IMR-90 (cell line): Measurements from ENCODE around the gene BCL2L11. TPM values are rescaled to one million over a fixed set of nuclear protein-coding genes. Genes with fewer than 3 reads are reported as not detected.

Source experiments
- ATAC-seq: fragments of 200-7000 bp; cut with Tn5 transposase; 2 replicates; pipeline ENCODE4 v1.9.1; 2020; ENCODE audit warnings: low read depth, mild to moderate bottlenecking, moderate library complexity
- BruUV-seq: library from RNA; stranded (reverse); fragments of 400-500 nt; replicated peaks from 2 replicates; lab custom pipeline; 2021; lab: Mats Ljungman, UMichigan
- CTCF ChIA-PET: fragments of 300-600 bp; formaldehyde crosslinking; extraction: SDS; loops from one replicate; lab custom pipeline; 2021; ENCODE audit warnings: antibody characterized with exemption; lab: Yijun Ruan, JAX
- POLR2A ChIA-PET: fragments of 300-600 bp; sonication (Branson Sonifier 250); formaldehyde crosslinking; loops from one replicate; lab custom pipeline; 2022; ENCODE audit warnings: antibody characterized with exemption; ENCODE audit not compliant: unreplicated experiment; lab: Charles Lee
- DNase-seq: peaks from one replicate; pipeline ENCODE4 v3.0.0; 2013
- H2AFZ ChIP-seq: replicated peaks from 2 replicates; pipeline ENCODE3; 2013; ENCODE audit warnings: low read length, mild to moderate bottlenecking; ENCODE audit not compliant: poor library complexity
- H2AK5ac ChIP-seq: 2 replicates; pipeline ENCODE4 v1.6.1; 2013; ENCODE audit warnings: low read depth, low read length, inconsistent platforms
- H2AK9ac ChIP-seq: replicated peaks from 2 replicates; pipeline ENCODE3; 2013; ENCODE audit warnings: mild to moderate bottlenecking, low read depth, low read length, moderate library complexity; ENCODE audit not compliant: poor library complexity
- H2BK120ac ChIP-seq: 2 replicates; pipeline ENCODE4 v1.6.1; 2013; ENCODE audit warnings: low read depth, low read length, inconsistent platforms
- H2BK15ac ChIP-seq: 3 replicates; pipeline ENCODE4 v1.6.1; 2013; ENCODE audit warnings: low read depth, low read length, inconsistent platforms
- H2BK20ac ChIP-seq: 2 replicates; pipeline ENCODE4 v1.6.1; 2013; ENCODE audit warnings: low read depth, mild to moderate bottlenecking, inconsistent platforms, low read length, moderate library complexity
- H2BK5ac ChIP-seq: 2 replicates; pipeline ENCODE4 v1.6.1; 2013; ENCODE audit warnings: mild to moderate bottlenecking, low read depth, low read length, inconsistent platforms; ENCODE audit not compliant: poor library complexity, severe bottlenecking
- H3K14ac ChIP-seq: replicated peaks from 2 replicates; pipeline ENCODE4 v1.6.1; 2013; ENCODE audit warnings: low read depth, low read length, inconsistent platforms
- H3K18ac ChIP-seq: 2 replicates; pipeline ENCODE4 v1.6.1; 2013; ENCODE audit warnings: low read depth, low read length, control low read depth
- H3K23ac ChIP-seq: 2 replicates; pipeline ENCODE4 v1.6.1; 2013; ENCODE audit warnings: low read depth, low read length, inconsistent platforms
- H3K27ac ChIP-seq: 2 replicates; pipeline ENCODE4 v1.5.1; 2013; ENCODE audit warnings: mild to moderate bottlenecking, control low read depth, low read length; ENCODE audit not compliant: insufficient read depth
- H3K27me3 ChIP-seq: 2 replicates; pipeline ENCODE4 v1.6.1; 2013; ENCODE audit warnings: low read length; ENCODE audit not compliant: control insufficient read depth, insufficient read depth
- H3K36me3 ChIP-seq: 2 replicates; pipeline ENCODE4 v1.6.1; 2013; ENCODE audit warnings: low read length, mixed read lengths; ENCODE audit not compliant: control insufficient read depth, insufficient read depth
- H3K4ac ChIP-seq: 2 replicates; pipeline ENCODE4 v1.6.1; 2013; ENCODE audit warnings: low read depth, low read length, inconsistent platforms
- H3K4me1 ChIP-seq: 2 replicates; pipeline ENCODE4 v1.6.1; 2013; ENCODE audit warnings: low read length, mixed read lengths; ENCODE audit not compliant: control insufficient read depth, insufficient read depth
- H3K4me2 ChIP-seq: 2 replicates; pipeline ENCODE4 v1.6.1; 2013; ENCODE audit warnings: low read depth, mild to moderate bottlenecking, control low read depth, low read length, moderate library complexity
- H3K4me3 ChIP-seq: 2 replicates; pipeline ENCODE4 v1.5.1; 2013; ENCODE audit warnings: low read depth, mild to moderate bottlenecking, control low read depth, low read length, moderate library complexity; ENCODE audit not compliant: insufficient read depth
- H3K56ac ChIP-seq: 2 replicates; pipeline ENCODE4 v1.6.1; 2013; ENCODE audit warnings: low read length, inconsistent platforms; ENCODE audit not compliant: insufficient read depth; ENCODE audit errors: extremely low read depth
- H3K79me1 ChIP-seq, 2 experiments: 2 replicates each; pipeline ENCODE4 v1.6.1; 2013; ENCODE audit warnings: low read length in 2 of 2, inconsistent platforms in 1 of 2, low read depth in 1 of 2
- H3K9ac ChIP-seq: 2 replicates; pipeline ENCODE4 v1.6.1; 2013; ENCODE audit warnings: low read depth, low read length, control low read depth
- H3K9me1 ChIP-seq: 2 replicates; pipeline ENCODE4 v1.6.1; 2013; ENCODE audit warnings: low read length, inconsistent platforms; ENCODE audit not compliant: insufficient read depth
- H3K9me3 ChIP-seq: 2 replicates; pipeline ENCODE4 v1.6.1; 2013; ENCODE audit warnings: low read length; ENCODE audit not compliant: control insufficient read depth, insufficient read depth
- H4K20me1 ChIP-seq: 2 replicates; pipeline ENCODE4 v1.6.1; 2013; ENCODE audit warnings: low read length, inconsistent platforms; ENCODE audit not compliant: insufficient read depth
- H4K5ac ChIP-seq: 2 replicates; pipeline ENCODE4 v1.6.1; 2013; ENCODE audit warnings: mild to moderate bottlenecking, low read depth, low read length, control low read depth
- H4K8ac ChIP-seq, 2 experiments: 2 replicates each; pipeline ENCODE4 v1.6.1; 2013; ENCODE audit warnings: low read depth in 2 of 2, low read length in 2 of 2, control low read depth in 1 of 2, inconsistent platforms in 1 of 2
- H4K91ac ChIP-seq: 2 replicates; pipeline ENCODE4 v1.6.1; 2013; ENCODE audit warnings: low read depth, low read length, inconsistent platforms; ENCODE audit not compliant: insufficient read depth
- BHLHE40 ChIP-seq: fragments of 150-350 bp; IDR thresholded peaks from 2 replicates; pipeline ENCODE4 v1.6.1; 2016; ENCODE audit warnings: mild to moderate bottlenecking, low read depth, low read length
- CEBPB ChIP-seq: IDR thresholded peaks from 2 replicates; pipeline ENCODE4 v1.6.1; 2012; ENCODE audit warnings: low read depth, low read length, improper control_type of control experiment
- CHD1 ChIP-seq: IDR thresholded peaks from 2 replicates; pipeline ENCODE4 v1.6.1; 2012; ENCODE audit warnings: low read depth, low read length, improper control_type of control experiment
- CTCF ChIP-seq: conservative IDR thresholded peaks from 2 replicates; pipeline ENCODE4 v1.5.1; 2012; ENCODE audit warnings: mild to moderate bottlenecking, low read depth, low read length, improper control_type of control experiment
- ELK1 ChIP-seq: fragments of 150-350 bp; IDR thresholded peaks from 2 replicates; pipeline ENCODE4 v1.6.1; 2016; ENCODE audit warnings: low read depth, mild to moderate bottlenecking, low read length, moderate library complexity, borderline replicate concordance
- FOS ChIP-seq: fragments of 150-350 bp; IDR thresholded peaks from 2 replicates; pipeline ENCODE4 v1.6.1; 2016; ENCODE audit warnings: low read depth, low read length
- MAFK ChIP-seq: IDR thresholded peaks from 2 replicates; pipeline ENCODE4 v1.6.1; 2012; ENCODE audit warnings: low read depth, low read length, improper control_type of control experiment
- MAZ ChIP-seq: IDR thresholded peaks from 2 replicates; pipeline ENCODE4 v1.6.1; 2012; ENCODE audit warnings: low read depth, mild to moderate bottlenecking, low read length, improper control_type of control experiment, moderate library complexity, borderline replicate concordance
- MXI1 ChIP-seq: IDR thresholded peaks from 2 replicates; pipeline ENCODE4 v1.6.1; 2012; ENCODE audit warnings: low read depth, mild to moderate bottlenecking, low read length, moderate library complexity, borderline replicate concordance
- NFE2L2 ChIP-seq: fragments of 150-350 bp; IDR thresholded peaks from 2 replicates; pipeline ENCODE4 v1.6.1; 2016; ENCODE audit warnings: low read depth, mild to moderate bottlenecking, low read length
- POLR2A ChIP-seq: IDR thresholded peaks from 2 replicates; pipeline ENCODE4 v1.6.1; 2012; ENCODE audit warnings: mild to moderate bottlenecking, low read depth, low read length
- RAD21 ChIP-seq: IDR thresholded peaks from 2 replicates; pipeline ENCODE4 v1.6.1; 2012; ENCODE audit warnings: low read length, improper control_type of control experiment
- RCOR1 ChIP-seq: IDR thresholded peaks from 2 replicates; pipeline ENCODE4 v1.6.1; 2012; ENCODE audit warnings: mild to moderate bottlenecking, low read length, improper control_type of control experiment; ENCODE audit not compliant: insufficient replicate concordance
- RFX5 ChIP-seq: IDR thresholded peaks from 2 replicates; pipeline ENCODE4 v1.8.0; 2012; ENCODE audit warnings: low read depth, mild to moderate bottlenecking, low read length, moderate library complexity
- SMC3 ChIP-seq: fragments of 150-350 bp; IDR thresholded peaks from 2 replicates; pipeline ENCODE4 v1.6.1; 2016; ENCODE audit warnings: low read depth, mild to moderate bottlenecking, antibody characterized with exemption, low read length, moderate library complexity
- USF2 ChIP-seq: fragments of 150-350 bp; IDR thresholded peaks from 2 replicates; pipeline ENCODE4 v1.6.1; 2017; ENCODE audit warnings: mild to moderate bottlenecking, antibody characterized with exemption, low read length, low read depth
- WGBS, 2 experiments: methylation state at CpG; one replicate each; pipeline versions ENCODE4 v1.1.5 to v1.1.7; 2013; ENCODE audit warnings: missing lambda C conversion rate in 2 of 2; ENCODE audit not compliant: insufficient read length in 1 of 2; ENCODE audit errors: extremely low coverage in 2 of 2; 5-methylcytosine and 5-hydroxymethylcytosine counted together
- dilution Hi-C: fragments of 300-500 bp; cut with HindIII; formaldehyde crosslinking; loops from one replicate; pipeline ENCODE4 v1.14.3; 2018; ENCODE audit warnings: low sequenced_read_pairs; ENCODE audit not compliant: unreplicated experiment
- in situ Hi-C: fragments of 300-500 bp; cut with MboI; formaldehyde crosslinking; loops from 3 replicates; pipeline ENCODE4 v1.14.3; 2019; ENCODE audit warnings: low sequenced_read_pairs, inconsistent platforms, mixed read lengths
- intact Hi-C: fragments of 100-400 bp; cut with micrococcal nuclease; formaldehyde crosslinking; loops from 2 replicates; pipeline ENCODE4 v1.10.0; 2022
- polyA plus RNA-seq, 3 experiments: library from polyadenylated mRNA; depleted of rRNA; stranded (reverse); fragments of >200 nt; gene quantifications; 2 replicates each; pipeline ENCODE4 v1.2.3, GENCODE V29; 2012; ENCODE audit warnings: low replicate concordance in 1 of 3
- total RNA-seq: library from RNA; depleted of rRNA; stranded (reverse); fragments of >200 nt; gene quantifications from 2 replicates; pipeline ENCODE4 v1.2.3, GENCODE V29; 2012

BCL2L11 gene
- total and polyA plus RNA-seq, 2 of the 4 experiments (the other 2 are of a cell fraction): 1.1 to 1.7 TPM

- Histone ChIP-seq H3K4me3 (no peak overlapping the region), H3K4me1 (no peaks in the 10 kb centered on the region; the same call in 1 of the 2 replicates), H3K23ac (no peak overlapping the region), H3K79me1 (no peaks in the 10 kb centered on the region), H3K14ac (no peak overlapping the region), H3K9ac (no peak overlapping the region), H4K8ac (no peak overlapping the region), H2BK15ac (no peak overlapping the region), H3K36me3 (peaks cover 10% of the 10 kb centered on the region; the same call in 1 of the 2 replicates), H3K9me3 (no peaks in the 10 kb centered on the region), H3K4me2 (no peak overlapping the region), H3K18ac (no peak overlapping the region), H3K9me1 (no peaks in the 10 kb centered on the region; the same call in 1 of the 2 replicates), H2BK5ac (no peak overlapping the region), H2BK20ac (no peak overlapping the region), H2BK120ac (no peak overlapping the region), H2AK9ac (no peak overlapping the region), H3K27ac (no peak overlapping the region), H4K20me1 (peaks cover 9% of the 10 kb centered on the region; the same call in 1 of the 2 replicates), H2AK5ac (no peak overlapping the region), H2AFZ (no peak overlapping the region), H3K4ac (no peak overlapping the region), H3K27me3 (no peaks in the 10 kb centered on the region; the same call in 1 of the 2 replicates), H3K56ac (no peak overlapping the region), H4K91ac (no peak overlapping the region), H4K5ac (no peak overlapping the region)
- TF ChIP-seq MAZ (no peak), SMC3 (no peak), USF2 (no peak), BHLHE40 (no peak), CHD1 (no peak), CTCF (no peak), MAFK (no peak), CEBPB (no peak), RFX5 (no peak), NFE2L2 (no peak), FOS (no peak), RAD21 (no peak), ELK1 (no peak), RCOR1 (no peak), POLR2A (no peak), MXI1 (no peak)
- intact Hi-C loops (no loop called here), dilution Hi-C loops (no loop called here), in situ Hi-C loops (no loop called here)
- no CpG with 5 or more reads among the region's 5 CpGs for WGBS, 2 experiments
- ATAC-seq (no peak), DNase-seq (no peak)
- BruUV-seq: no TSS peak
- ChIA-PET POLR2A (no interaction called here), CTCF (no interaction called here)
Measured at GRCh38 chr2:111138839-111139238, 18.1 kb downstream of the BCL2L11 start.
